ENCODE data around the gene RHOT2.
A peak's percentile ranks its signal among the peaks of the same experiment; 100 is the strongest.

Gene RHOT2

DNA sequence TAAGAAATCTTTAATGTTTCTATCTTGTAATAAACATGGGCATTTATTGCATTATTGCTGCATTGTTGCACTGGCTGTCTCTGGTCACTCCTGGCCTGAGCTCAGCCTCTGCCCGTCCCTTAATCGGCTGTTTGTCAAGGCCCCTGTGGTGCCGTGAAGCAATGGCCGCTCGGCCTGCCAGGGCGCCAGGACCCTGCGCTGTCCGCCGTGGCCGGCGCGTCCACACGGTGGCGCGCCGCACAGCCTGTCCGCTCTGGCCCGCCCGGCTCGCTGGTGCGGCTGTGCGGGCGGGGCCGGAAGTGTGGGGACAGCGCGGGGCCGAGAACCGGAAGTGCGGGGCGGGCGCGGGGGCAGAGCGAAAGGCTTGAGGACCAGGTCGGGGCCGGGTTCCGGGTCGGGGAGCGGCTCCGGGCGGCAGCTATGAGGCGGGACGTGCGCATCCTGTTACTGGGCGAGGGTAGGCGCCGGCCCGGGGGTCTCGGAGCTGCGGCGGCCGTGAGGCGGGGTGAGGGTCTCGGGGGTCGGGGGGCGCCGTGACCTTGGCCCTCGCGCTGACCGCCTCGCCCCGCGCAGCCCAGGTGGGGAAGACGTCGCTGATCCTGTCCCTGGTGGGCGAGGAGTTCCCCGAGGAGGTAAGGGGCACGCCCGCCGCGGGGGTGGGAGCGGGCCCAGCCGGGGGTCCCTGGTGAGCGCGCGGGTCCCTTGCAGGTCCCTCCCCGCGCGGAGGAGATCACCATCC is at the start of gene RHOT2:
Gene RHOT2 (plus strand): TSS at position 353 of the 739 bp plus-strand sequence. CDS start 68 bp downstream, at position 421.
- peak; percentile 78 to 88 for DNase-seq (ENCODE audit: low read depth in 2 of 2)

- no peak for DNase-seq (ENCODE audit: low read depth in 2 of 2)
These were observed 48.3 kb upstream of the RHOT2 start for GRCh38 chr16:619476-620100.

DNA sequence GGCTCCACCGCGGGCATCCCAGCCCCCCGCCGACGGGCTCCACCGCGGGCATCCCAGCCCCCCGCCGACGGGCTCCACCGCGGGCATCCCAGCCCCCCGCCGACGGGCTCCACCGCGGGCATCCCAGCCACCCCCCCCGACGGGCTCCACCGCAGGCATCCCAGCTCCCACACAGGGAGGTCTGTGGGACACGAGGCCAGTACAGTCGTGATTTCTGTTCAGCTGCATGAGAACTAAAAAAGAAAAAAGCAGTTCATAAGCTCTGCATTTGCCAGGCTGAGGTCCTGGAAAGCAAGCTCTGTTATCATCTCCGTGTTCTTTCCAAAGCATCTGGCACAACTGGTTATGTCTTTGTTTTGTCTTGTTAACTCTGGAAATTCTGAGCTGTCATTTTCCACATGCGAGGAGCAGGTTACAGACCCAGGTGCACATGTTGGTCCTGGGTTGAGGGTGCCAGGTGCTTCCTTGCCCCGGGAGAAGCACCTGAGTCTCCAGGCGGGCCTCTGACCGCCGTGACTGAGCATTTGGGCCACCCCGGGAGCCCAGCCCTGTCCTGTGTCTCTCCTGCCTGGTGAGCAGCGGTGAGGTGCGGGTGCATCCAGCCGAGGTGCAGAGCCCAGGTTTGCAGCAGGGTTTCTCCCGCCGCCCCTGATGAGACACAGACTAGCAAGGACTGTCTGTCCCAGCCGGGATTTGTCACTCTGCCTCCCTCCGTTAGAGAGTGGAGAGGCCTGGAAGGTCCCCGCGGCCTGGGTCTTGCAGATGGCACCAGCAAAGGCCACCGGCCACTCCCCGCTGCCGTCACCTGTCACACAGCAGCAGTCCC is 47.0 kb upstream of the RHOT2 start:
- DNase-seq (ENCODE audit: low read depth in 2 of 2), result no peak

DNA sequence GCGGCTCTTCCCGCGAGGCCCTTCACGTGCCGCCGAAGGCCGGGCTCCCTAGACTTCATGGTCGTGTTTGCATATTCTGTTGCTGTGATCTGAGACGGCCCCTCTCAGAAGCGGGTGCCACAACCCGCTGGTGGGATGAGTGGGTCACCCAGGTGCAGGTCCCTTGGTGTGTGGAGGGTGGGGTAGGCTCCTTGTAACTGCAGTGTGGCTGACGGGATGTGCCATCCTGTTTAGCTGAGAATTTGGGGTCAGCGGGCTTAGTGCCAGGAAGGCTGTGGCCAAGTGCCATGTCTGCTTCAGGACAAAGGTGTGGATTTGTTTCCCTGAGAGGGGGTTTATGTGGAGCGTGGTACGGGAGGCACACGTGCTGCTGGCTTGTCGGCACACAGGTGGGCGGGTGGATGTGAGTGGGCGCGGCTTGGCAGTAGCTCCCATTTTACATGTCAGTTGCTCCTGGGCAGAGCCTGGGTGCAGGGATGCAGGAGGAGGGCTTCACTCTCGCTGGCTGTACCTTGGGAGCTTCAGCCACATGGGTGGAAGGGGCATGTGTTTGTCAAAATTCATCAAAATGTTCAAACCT is 46.3 kb upstream of the RHOT2 start:
- no peak for DNase-seq (ENCODE audit: low read depth in 2 of 2)

DNA sequence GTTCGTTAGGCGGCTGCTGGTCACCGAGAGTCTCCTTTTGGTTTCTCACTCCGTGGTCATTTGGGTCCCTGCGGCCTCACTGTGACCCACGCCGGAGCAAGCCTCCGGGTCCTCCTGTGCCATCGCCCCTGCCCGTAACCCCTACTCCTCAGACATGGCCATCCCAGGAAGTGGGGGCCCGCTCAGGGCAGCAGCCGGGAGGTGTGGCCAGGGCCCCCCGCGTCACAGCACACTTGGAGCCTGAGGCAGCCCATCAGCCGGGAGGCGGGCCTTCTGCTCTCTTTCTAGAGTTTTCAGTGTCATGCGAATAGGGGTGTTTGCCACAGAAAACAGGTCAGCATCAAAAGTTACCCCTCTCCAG is 45.0 kb upstream of the RHOT2 start:
- DNase-seq (ENCODE audit: low read depth in 2 of 2), result no peak

- no peak for DNase-seq (ENCODE audit: low read depth in 2 of 2)
These were observed 43.3 kb upstream of the RHOT2 start for GRCh38 chr16:624526-625070.

GRCh38 chr16:625117-625976 is 42.6 kb upstream of the RHOT2 start:
- no peak for DNase-seq (ENCODE audit: low read depth in 2 of 2)

- DNase-seq (ENCODE audit: low read depth in 2 of 2), result no peak
These were observed 41.8 kb upstream of the RHOT2 start for GRCh38 chr16:625977-626765.

DNA sequence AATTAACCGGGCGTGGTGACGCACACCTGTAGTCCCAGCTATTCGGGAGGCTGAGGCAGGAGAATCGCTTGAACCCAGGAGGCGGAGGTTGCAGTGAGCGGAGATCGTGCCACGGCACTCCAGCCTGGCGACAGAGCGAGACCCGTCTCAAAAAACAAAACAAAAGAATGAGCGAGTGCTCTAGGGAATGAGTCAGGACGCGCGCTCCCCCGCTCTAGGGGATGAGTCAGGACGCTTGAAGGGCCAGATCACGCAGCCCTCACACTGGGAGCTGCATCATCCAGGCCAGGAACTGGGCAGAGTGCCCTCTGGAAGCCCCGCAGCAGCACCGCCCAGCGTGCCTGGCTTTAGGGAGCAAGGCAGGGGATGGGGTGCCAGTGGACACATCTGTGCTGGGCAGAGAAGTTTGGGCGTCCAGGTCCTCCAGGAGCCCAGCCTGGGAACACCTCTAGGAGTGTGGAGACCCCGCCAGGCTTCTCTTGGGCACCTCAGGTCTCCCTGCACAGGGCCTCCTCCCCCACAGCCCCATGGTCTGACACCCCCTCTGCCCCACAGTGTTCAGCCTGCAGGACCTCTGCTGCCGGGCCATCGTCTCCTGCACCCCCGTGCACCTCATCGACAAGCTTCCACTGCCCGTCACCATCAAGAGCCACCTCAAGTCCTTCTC is 41.0 kb upstream of the RHOT2 start:
- DNase-seq (ENCODE audit: low read depth in 2 of 2), result no peak

GRCh38 chr16:627454-628239 is 40.3 kb upstream of the RHOT2 start:
- no peak for DNase-seq (ENCODE audit: low read depth in 2 of 2)

- no peak for DNase-seq (ENCODE audit: low read depth in 2 of 2)
These were observed 39.4 kb upstream of the RHOT2 start for GRCh38 chr16:628321-629061.

GRCh38 chr16:629185-629832 is 38.6 kb upstream of the RHOT2 start:
- DNase-seq (ENCODE audit: low read depth in 2 of 2), result no peak

DNA sequence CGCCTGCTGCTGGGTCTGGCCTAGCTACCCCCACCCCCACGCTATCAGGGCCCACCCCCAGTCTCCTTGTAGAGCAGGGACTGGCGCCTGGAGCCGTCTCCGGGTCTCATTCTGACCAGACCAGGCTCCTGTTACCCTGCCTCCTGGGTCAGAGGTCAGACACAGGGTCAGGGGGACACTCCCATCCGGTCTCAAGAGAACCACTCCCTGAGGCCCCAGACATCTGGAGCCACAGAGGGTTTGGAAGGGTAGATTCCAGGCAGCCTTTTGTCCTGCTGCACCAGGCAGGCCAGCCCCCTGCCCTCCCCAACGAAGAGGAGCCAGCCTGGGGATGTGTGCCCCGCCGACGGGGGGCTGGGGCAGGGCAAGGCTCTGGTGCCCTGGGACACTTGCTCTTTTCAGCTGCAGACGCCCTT is 38.1 kb upstream of the RHOT2 start:
- no peak for DNase-seq (ENCODE audit: low read depth in 2 of 2)

- no peak for DNase-seq (ENCODE audit: low read depth in 2 of 2)
These were observed 37.6 kb upstream of the RHOT2 start for GRCh38 chr16:630249-630814.

DNA sequence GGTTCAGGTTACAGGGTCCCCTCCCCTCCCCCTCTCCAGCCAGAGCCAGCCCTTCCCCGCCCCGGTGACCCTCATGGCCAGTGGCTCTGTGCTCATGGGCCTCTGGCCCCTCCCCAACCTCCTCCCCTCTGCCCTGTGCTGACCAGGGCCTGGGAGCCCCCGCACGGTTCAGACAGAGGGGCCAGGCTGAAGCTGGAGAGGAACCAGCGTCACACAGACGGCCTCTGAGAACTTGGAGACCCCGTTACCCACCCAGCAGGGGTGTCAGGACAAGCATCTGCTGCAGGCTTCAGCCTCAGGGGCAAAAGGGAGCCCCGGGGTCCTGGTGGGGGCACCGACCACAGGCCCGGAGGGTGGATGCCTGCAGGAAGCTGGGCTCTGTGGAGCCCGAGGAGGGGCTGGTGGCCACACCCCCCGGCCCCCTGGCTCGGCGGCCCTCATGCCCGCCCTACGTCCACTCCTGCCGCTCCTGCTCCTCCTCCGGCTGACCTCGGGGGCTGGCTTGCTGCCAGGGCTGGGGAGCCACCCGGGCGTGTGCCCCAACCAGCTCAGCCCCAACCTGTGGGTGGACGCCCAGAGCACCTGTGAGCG is 37.0 kb upstream of the RHOT2 start, which contains the start of gene WFIKKN1:
Gene WFIKKN1 (plus strand): TSS at position 171 of the 591 bp plus-strand sequence. CDS start 269 bp downstream, at position 440.
- no peak for DNase-seq (ENCODE audit: low read depth in 2 of 2)

GRCh38 chr16:631808-632358 is 36.0 kb upstream of the RHOT2 start:
- DNase-seq (ENCODE audit: low read depth in 2 of 2), result no peak
